ENCODE results near the gene TTC34. TPM values are rescaled to one million over a fixed set of nuclear protein-coding genes. Genes with fewer than 3 reads are reported as not detected.

TTC34 gene
- total and polyA plus RNA-seq, 2 of the 4 experiments (the other 2 are of a cell fraction), result under 0.01 to 0.09 TPM

GRCh38 chr1:2627746-2628145 is 173.7 kb downstream of the TTC34 start:
- Histone ChIP-seq H3K4me3 (ENCODE audit: insufficient read depth, low read depth, low read length) (no peak overlapping the region), H3K79me1 (ENCODE audit: low read depth in 1 of 2, low read length in 2 of 2) (no peaks in the 10 kb centered on the region), H3K9ac (ENCODE audit: low read depth, low read length) (no peak overlapping the region), H2BK120ac (ENCODE audit: low read depth, low read length) (no peak overlapping the region), H2BK20ac (ENCODE audit: low read depth, low read length) (no peak overlapping the region), H3K9me3 (ENCODE audit: control insufficient read depth, insufficient read depth, low read length) (no peaks in the 10 kb centered on the region), H4K8ac (ENCODE audit: low read depth in 2 of 2, low read length in 2 of 2) (no peak overlapping the region), H3K36me3 (ENCODE audit: control insufficient read depth, insufficient read depth, low read length) (no peaks in the 10 kb centered on the region), H3K27ac (ENCODE audit: insufficient read depth, low read length) (no peak overlapping the region), H4K5ac (ENCODE audit: low read depth, low read length) (no peak overlapping the region), H3K56ac (ENCODE audit: extremely low read depth, insufficient read depth, low read length) (no peak overlapping the region), H4K91ac (ENCODE audit: insufficient read depth, low read depth, low read length) (no peak overlapping the region), H3K9me1 (ENCODE audit: insufficient read depth, low read length) (no peaks in the 10 kb centered on the region), H3K27me3 (ENCODE audit: control insufficient read depth, insufficient read depth, low read length) (peaks cover 14% of the 10 kb centered on the region), H3K18ac (ENCODE audit: low read depth, low read length) (no peak overlapping the region), H4K20me1 (ENCODE audit: insufficient read depth, low read length) (no peaks in the 10 kb centered on the region), H2AK9ac (replicated peaks; ENCODE audit: low read depth, low read length, poor library complexity) (no peak overlapping the region), H3K14ac (replicated peaks; ENCODE audit: low read depth, low read length) (no peak overlapping the region), H3K4me1 (ENCODE audit: control insufficient read depth, insufficient read depth, low read length) (no peaks in the 10 kb centered on the region), H3K4me2 (ENCODE audit: low read depth, low read length) (no peak overlapping the region), H2AK5ac (ENCODE audit: low read depth, low read length) (no peak overlapping the region), H3K23ac (ENCODE audit: low read depth, low read length) (no peak overlapping the region), H2AFZ (replicated peaks; ENCODE audit: low read length, poor library complexity) (no peak overlapping the region), H2BK15ac (ENCODE audit: low read depth, low read length) (no peak overlapping the region), H3K4ac (ENCODE audit: low read depth, low read length) (no peak overlapping the region), H2BK5ac (ENCODE audit: low read depth, low read length, poor library complexity, severe bottlenecking) (no peak overlapping the region)
- BruUV-seq (replicated peaks), result no TSS peak
- ChIA-PET CTCF (no interaction called here), POLR2A (ENCODE audit: unreplicated experiment) (no interaction called here)
- intact Hi-C loops (cut with micrococcal nuclease), result no loop called here
- ATAC-seq (ENCODE audit: low read depth) (no peak), DNase-seq (no peak)
- 40% methylated on average over 1 of the region's 6 CpGs; no CpG with 5 or more reads in 1 of the 2 experiments for WGBS, 2 experiments (ENCODE audit: extremely low coverage in 2 of 2, insufficient read length in 1 of 2)
- in situ Hi-C loops (cut with MboI; ENCODE audit: low sequenced_read_pairs), result no loop called here
- dilution Hi-C loops (cut with HindIII; ENCODE audit: low sequenced_read_pairs, unreplicated experiment), result no loop called here
- TF ChIP-seq NFE2L2 (IDR thresholded peaks at IDR 0.05; ENCODE audit: low read depth, low read length) (no peak), RFX5 (IDR thresholded peaks at IDR 0.05; ENCODE audit: low read depth, low read length) (no peak), BHLHE40 (IDR thresholded peaks at IDR 0.05; ENCODE audit: low read depth, low read length) (no peak), RCOR1 (IDR thresholded peaks at IDR 0.05; ENCODE audit: insufficient replicate concordance, low read length) (no peak), MAZ (IDR thresholded peaks at IDR 0.05; ENCODE audit: borderline replicate concordance, low read depth, low read length) (no peak), SMC3 (IDR thresholded peaks at IDR 0.05; ENCODE audit: low read depth, low read length) (no peak), CTCF (conservative IDR thresholded peaks at IDR 0.05; ENCODE audit: low read depth, low read length) (no peak), CHD1 (IDR thresholded peaks at IDR 0.05; ENCODE audit: low read depth, low read length) (no peak), MAFK (IDR thresholded peaks at IDR 0.05; ENCODE audit: low read depth, low read length) (no peak), MXI1 (IDR thresholded peaks at IDR 0.05; ENCODE audit: borderline replicate concordance, low read depth, low read length) (no peak), POLR2A (IDR thresholded peaks at IDR 0.05; ENCODE audit: low read depth, low read length) (no peak), ELK1 (IDR thresholded peaks at IDR 0.05; ENCODE audit: borderline replicate concordance, low read depth, low read length) (no peak), RAD21 (IDR thresholded peaks at IDR 0.05; ENCODE audit: low read length) (no peak), FOS (IDR thresholded peaks at IDR 0.05; ENCODE audit: low read depth, low read length) (no peak)
- TF ChIP-seq, protein P1, sequence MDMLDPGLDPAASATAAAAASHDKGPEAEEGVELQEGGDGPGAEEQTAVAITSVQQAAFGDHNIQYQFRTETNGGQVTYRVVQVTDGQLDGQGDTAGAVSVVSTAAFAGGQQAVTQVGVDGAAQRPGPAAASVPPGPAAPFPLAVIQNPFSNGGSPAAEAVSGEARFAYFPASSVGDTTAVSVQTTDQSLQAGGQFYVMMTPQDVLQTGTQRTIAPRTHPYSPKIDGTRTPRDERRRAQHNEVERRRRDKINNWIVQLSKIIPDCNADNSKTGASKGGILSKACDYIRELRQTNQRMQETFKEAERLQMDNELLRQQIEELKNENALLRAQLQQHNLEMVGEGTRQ (IDR thresholded peaks at IDR 0.05; ENCODE audit: low read depth, low read length), result no peak
